ENCODE results near the gene HCFC2.

GRCh38 chr12:104105461-104105860 is 41.1 kb downstream of the HCFC2 start:
- TF ChIP-seq CTCF (conservative IDR thresholded peaks at IDR 0.05 in 1 of 2, IDR thresholded peaks at IDR 0.05 in 1 of 2; ENCODE audit: extremely low read depth in 1 of 2, insufficient read depth in 1 of 2, low read depth in 1 of 2, low read length in 2 of 2), result no peak
- TF ChIP-seq EZH2 (IDR thresholded peaks at IDR 0.05; ENCODE audit: borderline replicate concordance, low read length), result no peak
